ENCODE results near the gene NDUFB10. TPM values are rescaled to one million over a fixed set of nuclear protein-coding genes. Genes with fewer than 3 reads are reported as not detected.

Gene NDUFB10
- polyA plus RNA-seq, 1 donor (not counting 4 experiments of a cell fraction or from before 2014, with no cell fraction given) = 107 TPM

GRCh38 chr16:1929105-1929504 is 30.2 kb upstream of the NDUFB10 start:
- DNase-seq (ENCODE audit: low read depth, low spot score) (no peak), FAIRE-seq (no peak)
- Histone ChIP-seq H3K9me3 (ENCODE audit: control insufficient read depth, low read depth, low read length) (no peaks in the 10 kb centered on the region), H3K4me1 (ENCODE audit: control insufficient read depth, extremely low read depth, insufficient read depth, low read length) (peaks cover 5% of the 10 kb centered on the region), H3K4me3 (ENCODE audit: control insufficient read depth in 2 of 3, extremely low read depth in 1 of 3, insufficient read depth in 2 of 3, low read depth in 1 of 3, low read length in 3 of 3) (peak overlapping the region in 2 of 3 experiments; percentile 35 to 53), H3K4me2 (ENCODE audit: control insufficient read depth, extremely low read depth, insufficient read depth, low read depth, low read length) (peak overlapping the region; percentile 54), H3K27ac (ENCODE audit: control insufficient read depth, insufficient read depth, low read length) (no peak overlapping the region), H3K9me1 (ENCODE audit: control insufficient read depth, extremely low read depth, insufficient read depth, low read length) (no peaks in the 10 kb centered on the region), H3K27me3 (ENCODE audit: control insufficient read depth, extremely low read depth, insufficient read depth, low read length) (peaks cover 3% of the 10 kb centered on the region), H3K79me2 (ENCODE audit: control insufficient read depth, insufficient read depth, low read length) (no peaks in the 10 kb centered on the region), H4K20me1 (ENCODE audit: control insufficient read depth, extremely low read depth, insufficient read depth, low read length) (no peaks in the 10 kb centered on the region), H2AFZ (ENCODE audit: control insufficient read depth, low read length) (peak overlapping the region; percentile 69), H3K36me3 (ENCODE audit: control insufficient read depth in 2 of 2, extremely low read depth in 1 of 2, insufficient read depth in 2 of 2, low read length in 2 of 2) (no peaks in the 10 kb centered on the region), H3K9ac (ENCODE audit: control insufficient read depth, extremely low read depth, insufficient read depth, low read length) (peak overlapping the region; percentile 15)
- dilution Hi-C loops (cut with MboI; ENCODE audit: extremely low pct_ligation_motif_present, low sequenced_read_pairs) = no loop called here
- TF ChIP-seq CTCF (optimal IDR thresholded peaks at IDR 0.05 in 1 of 3, IDR thresholded peaks at IDR 0.05 in 1 of 3, conservative IDR thresholded peaks at IDR 0.05 in 1 of 3; ENCODE audit: extremely low read depth in 1 of 3, insufficient read depth in 2 of 3, low read length in 3 of 3) (no peak), EZH2 (IDR thresholded peaks at IDR 0.05; ENCODE audit: low read length) (no peak)

- no peaks in the 10 kb centered on the region for H3K27me3 ChIP-seq (ENCODE audit: control insufficient read depth, extremely low read depth, insufficient read depth, low read length)
- no peaks in the 10 kb centered on the region for H3K9me1 ChIP-seq (ENCODE audit: control insufficient read depth, extremely low read depth, insufficient read depth, low read length)
- H3K9ac ChIP-seq (ENCODE audit: control insufficient read depth, extremely low read depth, insufficient read depth, low read length) = peak overlapping the region; percentile 15
- no peak for FAIRE-seq
- TF ChIP-seq CTCF (optimal IDR thresholded peaks at IDR 0.05 in 1 of 3, IDR thresholded peaks at IDR 0.05 in 1 of 3, conservative IDR thresholded peaks at IDR 0.05 in 1 of 3; ENCODE audit: extremely low read depth in 1 of 3, insufficient read depth in 2 of 3, low read length in 3 of 3) = peak; percentile 68 to 99 (median 77)
- no peak for TF ChIP-seq EZH2 (IDR thresholded peaks at IDR 0.05; ENCODE audit: low read length)
- H4K20me1 ChIP-seq (ENCODE audit: control insufficient read depth, extremely low read depth, insufficient read depth, low read length) = no peaks in the 10 kb centered on the region
- H3K4me1 ChIP-seq (ENCODE audit: control insufficient read depth, extremely low read depth, insufficient read depth, low read length) = peaks cover 5% of the 10 kb centered on the region
- peak overlapping the region; percentile 69 for H2AFZ ChIP-seq (ENCODE audit: control insufficient read depth, low read length)
- H3K9me3 ChIP-seq (ENCODE audit: control insufficient read depth, low read depth, low read length) = no peaks in the 10 kb centered on the region
- H3K36me3 ChIP-seq (ENCODE audit: control insufficient read depth in 2 of 2, extremely low read depth in 1 of 2, insufficient read depth in 2 of 2, low read length in 2 of 2) = no peaks in the 10 kb centered on the region
- no peak overlapping the region for H3K27ac ChIP-seq (ENCODE audit: control insufficient read depth, insufficient read depth, low read length)
- H3K4me2 ChIP-seq (ENCODE audit: control insufficient read depth, extremely low read depth, insufficient read depth, low read depth, low read length) = peak overlapping the region; percentile 54
- H3K4me3 ChIP-seq (ENCODE audit: control insufficient read depth in 2 of 3, extremely low read depth in 1 of 3, insufficient read depth in 2 of 3, low read depth in 1 of 3, low read length in 3 of 3) = peak overlapping the region; percentile 35 to 53 (median 38)
- H3K79me2 ChIP-seq (ENCODE audit: control insufficient read depth, insufficient read depth, low read length) = no peaks in the 10 kb centered on the region
- dilution Hi-C loops (cut with MboI; ENCODE audit: extremely low pct_ligation_motif_present, low sequenced_read_pairs) = no loop called here
- DNase-seq (ENCODE audit: low read depth, low spot score) = no peak
These were observed 29.6 kb upstream of the NDUFB10 start for GRCh38 chr16:1929578-1930337.
